ENCODE measurements around the gene SLC18B1.
A peak's percentile ranks its signal among the peaks of the same experiment; 100 is the strongest.

SLC18B1 gene

DNA sequence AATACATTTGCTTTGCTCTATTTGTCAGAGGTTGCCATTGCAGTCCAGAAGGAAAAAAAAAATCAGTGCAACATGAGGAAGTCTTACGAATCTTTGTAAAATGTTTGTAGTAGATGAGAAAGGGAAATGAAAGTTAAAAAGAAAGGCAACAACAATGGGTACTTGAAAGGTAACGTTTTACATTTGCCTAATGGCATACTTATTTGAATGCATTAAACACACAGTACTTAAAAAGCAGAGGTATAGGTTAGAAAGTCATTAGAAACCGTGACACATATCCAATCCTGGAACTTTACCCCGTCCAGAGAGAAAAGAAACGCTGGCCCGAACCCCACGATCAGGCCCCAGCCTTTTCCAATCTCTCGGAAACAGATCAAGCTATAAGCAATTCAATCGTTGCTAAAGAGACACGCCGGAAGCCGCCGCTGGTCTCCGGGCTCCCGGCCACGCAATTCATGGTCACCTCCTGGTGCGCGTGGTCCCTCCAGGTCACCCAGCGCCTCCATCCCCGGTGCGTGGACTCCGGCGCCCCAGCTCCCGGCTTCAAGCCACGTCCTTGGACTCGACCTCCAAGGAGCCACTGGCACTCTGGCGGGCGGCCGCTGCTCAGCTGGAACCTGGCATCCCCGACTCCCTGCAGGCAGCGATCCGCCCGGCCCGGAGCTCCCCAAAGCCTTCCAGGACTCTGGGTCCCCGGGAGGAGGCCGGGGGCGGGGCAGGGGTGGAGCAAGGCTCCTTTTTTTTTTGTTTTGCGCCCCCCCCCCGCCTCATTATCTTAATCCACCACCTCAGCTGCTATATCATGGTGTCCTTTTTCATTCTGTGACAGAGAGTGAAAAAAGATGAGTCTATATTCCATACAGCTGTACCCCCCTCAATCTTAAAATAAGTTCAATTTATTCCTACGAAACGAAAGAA lies at the start of gene SLC18B1:
Gene SLC18B1, minus strand, starts transcription at position 687 of the 918 bp plus-strand sequence. Its CDS starts 181 bp downstream, at position 506.
- peak; percentile 56 for DNase-seq

DNA sequence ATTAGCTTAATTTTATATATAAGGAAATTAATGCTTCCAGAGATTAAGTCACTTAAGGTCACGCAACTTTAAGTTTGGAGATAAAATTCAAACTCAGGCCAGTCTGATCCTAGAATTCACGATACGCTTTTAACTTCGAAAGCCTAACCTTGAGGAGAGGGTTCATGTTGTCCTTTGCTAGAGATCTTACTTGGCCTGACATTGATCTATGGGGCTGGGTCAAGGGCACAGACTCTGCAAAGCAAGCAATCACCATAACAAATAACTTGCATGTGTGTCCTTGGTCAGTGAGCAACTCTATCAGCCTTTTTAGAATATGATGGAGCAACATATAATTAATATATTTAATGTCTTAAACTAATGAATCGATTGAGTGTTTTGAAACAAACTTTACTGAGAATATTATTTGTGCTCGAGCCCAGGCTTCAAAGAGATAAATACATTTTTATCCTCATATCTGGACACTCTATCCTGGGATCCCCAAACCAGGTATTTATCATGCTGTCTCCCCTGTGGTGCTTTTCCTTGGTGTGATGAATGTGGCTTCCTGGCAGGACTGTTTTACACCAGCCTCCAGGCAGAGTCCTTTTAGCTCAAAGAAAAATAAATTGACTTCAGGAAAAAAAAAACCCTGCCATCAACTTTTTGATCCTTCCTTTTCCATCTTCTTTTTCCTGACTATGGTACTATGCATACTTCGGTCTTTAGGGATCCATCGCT lies 45.0 kb upstream of the SLC18B1 start:
- no peak for DNase-seq

DNA sequence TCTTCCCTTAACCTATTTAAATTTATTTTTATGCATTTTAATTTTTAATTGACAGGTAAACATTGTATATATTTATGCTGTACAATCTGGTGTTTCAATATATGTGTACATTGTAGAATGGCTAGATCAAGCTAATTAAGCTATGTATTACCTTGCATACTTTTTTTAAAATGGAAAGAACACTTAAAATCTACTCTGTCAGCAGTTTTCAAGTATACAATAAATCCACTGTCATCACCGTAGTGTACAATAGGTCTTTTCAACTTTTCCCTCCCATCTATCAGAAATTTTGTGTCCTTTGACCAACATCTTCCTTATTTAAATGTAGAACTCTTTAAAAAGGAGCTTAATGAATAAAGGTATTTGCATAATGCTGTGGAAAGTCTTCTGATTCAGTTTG lies 43.5 kb upstream of the SLC18B1 start:
- DNase-seq = no peak

DNA sequence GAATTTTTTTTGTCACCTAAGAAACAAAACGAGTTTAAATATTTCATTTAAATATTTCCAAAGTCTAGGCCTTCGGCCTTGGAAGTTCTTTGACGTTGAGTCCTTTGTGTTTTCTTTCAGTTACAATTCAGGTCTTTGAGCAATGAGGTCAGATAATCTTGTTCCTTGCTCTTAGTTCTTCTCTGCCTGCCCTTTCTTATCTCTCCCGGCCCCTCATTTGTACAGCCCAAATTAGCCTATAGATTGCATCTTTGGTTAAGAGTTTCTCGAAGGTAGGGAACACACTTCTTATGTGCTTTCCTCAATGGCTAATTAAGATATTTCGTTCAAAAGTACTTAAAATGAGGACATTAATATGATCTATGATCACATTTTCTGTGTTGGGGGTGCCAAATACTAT lies 34.5 kb upstream of the SLC18B1 start:
- no peak for DNase-seq

DNA sequence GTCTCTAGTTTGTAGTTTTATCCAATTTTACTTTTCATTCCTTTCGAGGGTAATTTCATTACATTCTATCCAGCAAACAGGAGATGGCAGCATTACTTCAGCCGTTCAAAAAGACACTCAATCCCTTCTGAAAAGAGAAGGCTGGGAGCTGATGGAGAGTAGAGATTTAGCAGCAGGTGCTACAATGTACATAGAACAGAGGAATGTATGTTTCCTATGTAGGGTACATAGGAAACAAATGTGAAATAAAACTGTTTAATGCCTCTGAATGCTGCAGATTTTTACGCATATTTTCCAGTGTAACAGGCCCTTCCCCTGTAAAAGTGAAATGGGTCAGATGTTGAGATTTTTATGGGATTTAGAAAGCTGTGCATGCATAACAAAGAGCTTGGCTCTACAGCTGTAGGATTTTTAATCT lies 31.9 kb upstream of the SLC18B1 start:
- DNase-seq = peak; percentile 70

DNA sequence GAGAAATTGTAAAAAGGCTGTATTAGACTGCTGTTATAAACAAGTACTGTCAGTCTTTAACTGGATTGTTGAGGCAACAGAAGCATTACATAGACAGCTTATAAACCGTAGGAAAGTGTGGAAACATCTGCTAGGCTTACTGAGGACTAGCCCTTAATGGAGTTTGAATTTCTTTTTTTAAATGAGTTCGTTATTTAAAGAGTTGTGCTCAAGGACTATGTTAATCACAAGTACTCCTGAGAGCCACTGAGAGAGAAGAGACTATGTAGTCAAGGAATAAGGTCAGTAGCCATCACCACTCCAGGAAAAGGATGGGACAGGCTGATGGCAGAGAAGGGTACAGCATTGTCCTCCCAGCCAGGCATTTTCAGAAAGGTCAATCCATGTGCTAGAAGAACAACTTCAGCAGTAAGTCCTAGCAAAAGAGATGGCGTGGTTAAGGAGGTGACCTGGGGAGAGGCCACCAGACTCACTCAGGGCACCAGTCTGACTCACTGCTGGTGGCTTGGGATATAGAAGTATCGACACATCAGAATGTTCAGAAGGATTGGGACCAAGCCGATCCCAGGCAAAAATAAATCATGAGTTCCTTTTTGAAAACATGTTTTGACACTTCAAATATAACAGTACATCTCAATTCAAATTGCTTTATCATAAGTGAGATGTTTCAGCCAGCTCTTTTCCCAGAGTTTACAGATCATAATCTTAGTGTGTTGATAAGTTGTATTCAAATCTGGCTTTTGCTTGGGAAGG lies 22.4 kb upstream of the SLC18B1 start:
- no peak for DNase-seq

DNA sequence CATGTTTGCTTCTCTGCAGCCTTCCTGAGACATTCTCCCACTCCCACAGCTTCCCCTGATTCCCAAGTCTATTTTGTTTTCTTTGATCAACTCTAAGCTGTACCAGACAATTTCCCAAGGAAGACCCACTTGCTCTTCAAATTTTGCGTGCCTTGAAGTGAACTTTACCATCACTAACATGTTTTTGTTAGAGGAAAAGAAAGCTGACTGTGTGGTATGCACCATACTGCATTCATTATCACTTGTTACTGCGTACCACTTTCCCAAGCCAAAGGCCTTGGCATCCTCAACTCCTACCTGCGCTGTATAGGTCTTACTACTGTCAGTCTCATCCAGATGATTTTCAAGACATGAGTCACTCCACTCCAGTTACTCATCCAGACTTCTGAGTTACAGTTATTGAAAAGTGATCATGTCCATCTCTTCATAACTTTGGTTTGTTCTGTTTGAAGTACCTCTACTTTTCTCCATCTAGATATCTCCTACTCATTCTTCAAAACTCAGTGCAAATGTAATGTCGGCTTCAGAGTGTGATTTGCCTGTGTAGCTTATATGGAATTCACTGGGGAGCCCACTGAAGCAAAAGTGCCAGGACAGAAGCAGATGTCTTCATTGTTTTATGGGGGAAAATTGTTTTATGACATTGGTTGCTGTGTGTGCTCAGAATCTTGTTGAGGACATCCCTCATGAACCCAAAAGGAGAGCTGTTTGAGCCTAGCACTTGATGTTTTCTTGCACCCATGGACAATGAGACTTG lies 21.1 kb upstream of the SLC18B1 start:
- no peak for DNase-seq

DNA sequence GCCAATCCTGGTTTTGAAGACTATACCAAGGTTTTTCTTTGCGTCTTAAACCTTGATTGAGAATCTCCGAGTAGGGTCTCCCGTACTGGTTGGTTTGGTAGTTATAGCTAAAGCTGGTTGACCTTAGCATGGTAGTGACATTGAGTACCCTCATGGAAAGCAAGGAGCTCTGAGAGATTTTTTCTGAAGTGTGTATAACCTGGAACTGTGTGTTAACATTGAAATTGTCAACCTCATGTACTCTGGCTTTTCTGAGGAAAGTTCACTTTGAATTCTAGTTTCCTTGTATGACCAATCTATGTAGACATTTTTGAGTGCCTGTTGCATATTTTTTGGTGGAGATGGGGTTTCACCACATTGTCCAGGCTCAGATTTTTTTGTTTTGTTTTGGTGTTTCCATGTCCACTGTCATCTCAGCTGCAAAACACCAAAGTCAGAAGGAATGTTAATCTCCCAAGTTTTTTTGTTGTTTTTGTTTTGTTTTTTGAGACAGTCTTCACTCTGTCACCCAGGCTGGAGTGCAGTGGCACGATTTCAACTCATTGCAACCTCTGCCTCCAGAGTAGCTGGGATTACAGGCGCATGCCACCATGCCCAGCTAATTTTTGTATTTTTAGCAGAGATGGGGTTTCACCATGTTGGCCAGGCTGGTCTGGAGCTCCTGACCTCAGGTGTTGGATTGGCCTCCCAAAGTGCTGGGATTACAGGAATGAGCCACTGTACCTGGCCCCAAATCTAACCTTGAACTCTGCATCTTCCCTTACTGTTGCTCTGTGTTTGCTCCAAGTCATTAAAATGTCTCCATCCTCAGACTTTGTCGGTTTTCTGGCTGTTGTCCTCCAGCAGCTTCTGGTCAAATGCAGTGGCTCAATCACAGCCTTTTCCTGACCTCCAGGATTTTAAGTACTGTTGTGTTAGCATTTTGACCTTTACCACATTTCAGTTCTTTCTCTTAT lies 20.2 kb upstream of the SLC18B1 start:
- no peak for DNase-seq

DNA sequence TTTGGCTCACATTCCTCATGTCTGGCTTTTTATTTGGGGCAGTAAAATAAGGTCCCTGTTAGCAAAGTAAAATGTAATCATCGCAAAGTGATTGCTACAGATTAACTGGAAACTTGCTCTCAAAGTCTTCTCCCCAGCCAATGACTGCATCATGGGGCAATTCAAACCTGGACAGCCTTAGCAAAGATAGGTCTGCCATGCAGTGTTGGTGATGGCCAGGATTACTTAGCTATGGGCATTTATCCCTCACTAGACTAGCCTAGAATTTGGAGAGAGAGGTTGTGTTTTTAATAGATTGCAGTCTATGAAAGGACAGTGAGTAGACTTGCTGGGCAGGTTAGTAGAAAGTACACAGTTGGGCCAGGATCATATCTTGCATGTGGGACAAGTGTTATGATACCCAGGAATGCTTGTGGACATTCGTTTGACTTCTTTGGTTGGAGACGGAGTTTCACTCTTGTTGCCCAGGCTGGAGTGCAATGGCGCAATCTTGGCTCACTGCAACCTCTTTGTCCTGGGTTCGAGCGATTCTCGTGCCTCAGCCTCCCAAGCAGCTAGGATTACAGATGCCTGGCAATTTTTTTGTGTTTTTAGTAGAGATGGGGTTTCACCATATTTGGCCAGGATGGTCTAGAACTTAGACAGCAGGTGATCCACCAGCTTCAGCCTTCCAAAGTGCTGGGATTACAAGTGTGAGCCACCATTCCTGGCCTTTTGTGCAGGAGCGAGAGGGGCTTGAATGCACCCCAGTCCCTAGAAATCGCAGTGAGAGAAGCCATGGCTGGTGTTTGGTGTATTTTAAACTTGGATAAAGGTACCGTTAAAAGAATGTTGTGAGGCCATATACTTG lies 19.3 kb upstream of the SLC18B1 start:
- no peak for DNase-seq

DNA sequence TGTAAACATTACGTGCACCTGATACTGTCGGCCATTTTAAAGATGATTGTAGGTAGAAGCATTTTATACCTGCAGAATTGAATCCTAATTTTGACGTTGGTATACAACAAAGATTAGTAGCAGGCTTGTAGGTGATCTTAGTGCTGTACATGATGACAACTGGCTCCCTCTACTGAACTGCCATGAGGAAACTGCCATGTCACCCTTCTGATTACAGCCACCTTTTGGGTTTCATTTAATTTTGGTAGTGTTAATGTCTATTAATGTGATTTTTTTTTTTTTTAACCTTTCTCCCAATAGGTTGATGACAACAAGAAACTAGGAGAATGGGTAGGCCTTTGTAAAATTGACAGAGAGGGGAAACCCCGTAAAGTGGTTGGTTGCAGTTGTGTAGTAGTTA lies 18.2 kb upstream of the SLC18B1 start:
- DNase-seq = no peak

DNA sequence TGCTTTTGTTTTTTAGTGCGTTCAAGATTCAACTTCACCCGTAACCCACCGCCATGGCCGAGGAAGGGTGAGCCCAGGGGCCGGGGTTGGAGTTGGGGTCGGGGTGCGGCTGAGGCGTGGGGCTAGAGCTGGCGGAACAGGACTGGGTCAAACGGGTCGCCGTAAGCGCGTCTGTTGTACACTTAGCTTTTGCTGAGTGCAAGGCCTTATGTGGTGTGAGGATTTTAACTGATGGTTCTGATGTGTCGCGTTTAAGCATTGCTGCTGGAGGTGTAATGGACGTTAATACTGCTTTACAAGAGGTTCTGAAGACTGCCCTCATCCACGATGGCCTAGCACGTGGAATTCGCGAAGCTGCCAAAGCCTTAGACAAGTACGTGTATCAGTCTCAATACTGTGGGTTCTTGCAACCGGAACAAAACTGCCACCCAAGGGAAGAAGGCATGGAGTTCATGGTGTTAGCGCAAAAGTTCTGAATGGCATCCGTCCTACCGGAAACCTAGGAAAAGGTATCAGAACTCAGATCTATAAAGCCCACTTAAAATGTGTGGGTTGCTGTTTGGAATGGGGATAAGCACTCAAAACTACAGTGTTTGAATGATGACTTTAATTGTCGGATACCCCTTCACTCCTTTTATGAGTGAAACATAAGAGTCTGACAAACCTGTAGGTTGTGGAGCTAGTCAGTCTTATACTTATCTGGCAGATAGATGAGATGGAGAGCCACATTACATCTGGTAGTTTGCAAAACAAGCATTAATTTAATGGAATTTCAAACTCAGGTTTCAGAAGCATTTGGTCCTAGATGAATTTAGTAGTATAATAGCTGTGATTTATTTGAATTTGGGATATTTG lies 16.5 kb upstream of the SLC18B1 start:
- DNase-seq = no peak

DNA sequence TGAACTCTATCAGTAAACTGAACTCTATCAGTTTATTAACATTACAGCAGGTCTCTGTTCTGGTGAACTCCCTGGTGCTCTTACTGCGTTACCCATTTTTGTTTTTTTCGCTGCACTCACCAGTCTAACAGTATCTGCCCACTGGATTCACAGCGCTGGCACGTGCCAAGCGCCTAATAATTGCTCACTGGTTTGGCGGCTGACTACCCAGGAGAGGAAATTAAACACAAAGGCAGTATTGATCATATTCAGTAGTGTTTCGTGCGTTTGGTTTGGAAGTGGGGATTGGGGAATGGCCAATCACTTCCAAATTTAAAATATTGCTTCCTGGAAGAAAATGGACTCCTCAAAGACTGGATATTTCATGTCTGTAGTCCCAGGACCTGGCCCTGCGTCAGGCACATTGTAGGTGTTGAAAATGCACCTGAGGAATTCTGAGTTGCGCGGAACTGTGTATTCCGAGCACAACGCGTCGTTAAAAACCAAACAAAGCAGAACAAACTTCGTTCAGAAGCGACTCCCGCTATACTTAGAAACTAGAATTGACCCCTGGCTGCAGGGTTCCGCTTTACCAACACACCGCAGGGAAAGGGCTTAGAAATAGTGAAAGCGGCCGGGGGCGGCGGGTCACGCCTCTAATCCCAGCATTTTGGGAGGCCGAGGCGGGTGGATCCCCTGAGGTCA lies 14.9 kb upstream of the SLC18B1 start:
- peak; percentile 68 for DNase-seq

DNA sequence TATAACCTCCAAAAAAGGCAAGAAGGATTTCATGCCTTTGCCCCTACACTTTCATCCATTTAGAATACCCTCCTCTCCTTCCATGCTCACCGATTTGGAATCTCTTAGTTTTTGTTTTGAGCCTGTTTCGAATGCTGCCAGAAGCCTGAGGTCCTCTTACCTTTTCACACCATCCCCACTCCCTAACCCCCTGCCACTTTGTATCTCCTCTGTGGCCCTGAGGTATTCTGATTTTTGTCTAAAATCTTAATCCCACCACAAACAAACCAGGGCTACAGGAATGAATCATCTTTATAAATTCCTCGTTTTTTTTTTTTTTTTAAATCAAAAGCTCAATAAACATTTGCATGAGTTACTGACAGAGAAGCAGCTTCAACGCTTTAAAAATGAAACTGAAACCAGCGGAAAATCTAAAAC lies 14.3 kb upstream of the SLC18B1 start:
- no peak for DNase-seq

DNA sequence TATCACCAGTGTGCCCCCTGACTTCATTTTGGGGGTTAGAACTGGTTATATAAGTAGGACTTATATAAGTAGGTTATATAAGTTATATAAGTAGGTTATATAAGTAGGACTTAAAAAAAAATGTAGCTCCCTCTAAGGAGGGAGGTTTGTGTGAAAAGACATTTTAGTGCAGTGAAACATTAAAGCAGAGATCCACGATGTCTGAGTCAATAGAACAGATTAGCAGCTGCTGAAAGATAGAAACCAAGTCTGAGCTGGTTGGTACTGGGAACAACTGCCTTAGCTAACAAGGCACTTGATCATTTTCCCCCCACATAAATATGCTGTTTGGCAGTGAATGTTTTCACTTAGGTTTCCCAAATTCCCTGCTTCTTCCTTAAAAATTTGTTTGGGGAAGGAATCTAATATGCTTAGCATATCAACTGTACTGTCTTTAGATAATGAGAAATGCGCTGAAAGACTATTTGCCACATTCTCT lies 13.9 kb upstream of the SLC18B1 start:
- DNase-seq = no peak

DNA sequence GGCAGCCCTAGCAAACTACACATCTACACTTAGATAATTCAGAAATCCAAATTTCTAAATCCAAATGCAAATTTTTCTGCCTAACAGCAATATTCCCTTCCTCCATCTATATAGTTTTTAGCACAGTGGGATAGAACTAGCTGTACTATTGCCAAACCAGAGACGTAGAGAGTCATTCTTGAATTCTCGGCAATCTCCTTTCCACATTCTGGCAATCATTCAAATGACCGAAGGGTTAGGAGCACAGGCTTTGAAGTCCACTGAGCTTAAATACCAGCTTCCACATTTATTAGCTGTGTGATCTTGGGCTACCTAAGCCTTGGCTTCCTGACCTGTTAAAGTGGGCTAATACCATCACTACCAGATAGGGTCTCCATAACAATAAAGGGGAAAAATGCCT lies 12.8 kb upstream of the SLC18B1 start:
- no peak for DNase-seq

DNA sequence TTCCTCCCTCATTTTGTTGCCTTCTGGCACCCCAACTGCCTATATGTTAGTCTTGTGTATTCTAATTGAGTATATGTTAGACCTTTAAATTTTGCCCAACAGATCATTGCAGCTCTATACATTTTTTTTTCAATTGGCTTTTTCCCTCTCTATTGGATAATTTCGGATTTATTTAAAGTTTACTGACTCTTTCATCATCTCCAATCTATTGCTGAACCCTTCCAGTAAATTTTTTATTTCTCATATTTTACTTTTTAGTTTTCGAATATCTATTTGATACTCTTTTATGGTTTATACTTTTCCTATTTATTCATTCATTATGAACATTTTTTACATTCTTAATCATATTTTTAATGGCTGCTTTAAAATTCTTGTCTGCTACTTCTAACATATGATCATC lies 7.1 kb upstream of the SLC18B1 start:
- no peak for DNase-seq

DNA sequence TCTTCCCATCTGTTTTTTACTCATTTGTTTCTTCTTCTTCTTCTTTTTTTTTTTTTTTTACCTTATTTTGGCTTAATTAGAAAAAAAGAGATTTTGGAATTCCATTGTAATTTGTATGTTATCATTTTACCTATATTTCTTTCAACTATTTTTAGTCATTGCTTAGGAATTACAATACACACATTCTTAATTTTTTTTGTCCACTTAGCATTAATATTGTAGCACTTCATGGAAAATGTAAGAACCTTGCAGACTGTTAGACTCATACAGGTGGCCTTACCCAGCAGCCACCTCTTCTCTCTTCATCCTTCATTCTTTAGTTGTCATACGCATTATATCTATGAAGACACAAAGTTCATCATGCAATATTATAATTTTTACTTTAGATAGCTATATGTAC lies 5.8 kb upstream of the SLC18B1 start:
- DNase-seq = no peak

DNA sequence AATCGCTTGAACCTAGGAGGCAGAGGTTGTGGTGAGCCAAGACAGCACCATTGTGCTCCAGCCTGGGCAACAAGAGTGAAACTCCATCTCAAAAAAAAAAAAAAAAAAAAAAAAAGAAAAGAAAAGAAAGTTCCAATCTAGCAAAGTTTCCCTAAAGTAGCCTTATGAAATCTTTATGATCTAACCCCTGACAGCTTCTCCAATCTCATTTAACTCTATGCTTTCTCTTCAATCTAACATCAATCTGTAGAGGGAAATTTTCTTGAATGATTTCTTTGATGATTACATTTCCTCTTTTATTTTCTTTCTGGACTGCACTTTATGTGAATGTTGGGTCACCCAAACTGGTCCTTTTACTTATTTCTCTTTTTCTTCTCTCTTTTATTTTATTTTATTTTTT lies 2.2 kb upstream of the SLC18B1 start:
- no peak for DNase-seq

All from NCI-H1105 treated with DMSO at 0.1 percent for 48 hours (cell line).